GM21528 (cell line): ENCODE results near the gene ADCY10.
A peak's percentile ranks its signal among the peaks of the same experiment; 100 is the strongest.
"Not testable (repeated sequence)": the region's sequence is repeated elsewhere in the genome, so short reads cannot be mapped to it uniquely, and the experiment has no call there.

Experiments used
- ATAC-seq: cut with Tn5 transposase; IDR thresholded peaks from one replicate; pipeline ENCODE4 v1.9.1; 2021; ENCODE audit warnings: mild to moderate bottlenecking, moderate library complexity; ENCODE audit not compliant: unreplicated experiment, low FRiP score

Gene ADCY10

DNA sequence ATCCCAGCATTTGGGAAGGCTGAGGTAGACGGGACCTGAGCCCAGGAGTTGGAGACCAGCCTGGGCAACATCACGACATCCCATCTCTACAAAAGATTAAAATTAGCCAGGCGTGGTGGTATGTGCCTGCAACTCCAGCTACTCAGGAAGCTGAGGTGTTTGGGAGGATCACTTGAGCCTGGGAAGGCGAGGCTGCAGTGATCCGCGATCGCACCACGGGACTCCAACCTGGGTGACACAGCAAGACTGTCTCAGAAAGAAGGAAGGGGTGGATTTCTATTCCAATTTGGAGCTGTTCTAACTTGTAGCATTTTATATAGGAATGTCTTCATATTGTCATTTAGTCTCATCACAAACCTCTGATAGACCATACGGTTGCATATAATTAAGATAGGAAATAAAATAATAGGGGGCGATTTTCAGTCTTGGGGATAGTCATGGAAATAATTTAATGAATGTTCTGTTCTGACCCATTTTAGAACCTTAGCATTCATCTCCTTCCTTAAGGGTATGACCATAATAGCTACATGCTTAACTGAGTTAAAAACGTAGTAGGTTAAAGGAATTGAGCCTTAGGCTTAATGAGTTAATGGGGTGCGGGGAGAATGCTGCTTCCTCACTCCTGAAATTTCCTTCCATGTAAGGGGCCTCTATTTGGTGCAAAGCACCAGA, 93.1 kb downstream of the ADCY10 start:
- no peak for ATAC-seq

DNA sequence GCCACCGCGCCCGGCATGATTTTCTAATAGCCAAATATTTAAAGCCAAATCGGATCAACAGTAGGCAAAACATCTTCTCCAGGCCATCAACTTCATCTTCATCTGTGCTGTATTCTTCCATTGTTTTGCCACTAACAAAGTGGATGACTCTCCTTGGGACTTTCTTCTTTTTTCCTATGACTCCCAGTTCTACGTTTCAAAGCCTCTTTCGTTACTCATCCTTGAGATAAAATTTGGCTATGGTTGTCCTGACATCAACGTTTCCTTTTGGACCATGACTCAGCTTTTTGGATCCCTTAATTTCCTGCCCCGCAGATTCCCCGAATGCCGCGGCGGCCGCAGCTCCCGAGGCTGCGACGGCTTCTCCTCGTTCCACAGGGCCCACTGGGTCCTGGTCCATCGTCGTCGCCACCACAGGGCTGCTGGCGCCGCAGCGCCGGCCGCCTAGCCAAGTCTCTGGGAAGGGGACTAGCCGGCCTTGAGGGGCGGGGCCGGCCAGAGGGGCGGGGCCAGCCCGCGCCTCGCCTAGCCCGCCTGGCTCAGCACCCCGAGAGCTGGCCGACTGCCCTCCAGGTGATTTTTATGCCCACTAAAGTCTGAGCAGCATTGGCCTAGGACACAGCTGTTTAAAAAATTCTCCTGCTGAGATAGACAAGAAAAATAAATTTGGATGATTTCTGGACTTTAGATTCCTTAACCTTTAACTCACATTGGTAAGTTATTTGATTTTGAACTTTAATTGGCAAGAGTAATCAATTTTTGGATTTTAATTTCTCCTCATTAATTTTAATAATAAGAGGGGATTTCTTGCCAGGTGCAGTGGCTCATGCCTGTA, 93.9 kb downstream of the ADCY10 start:
- no peak for ATAC-seq

DNA sequence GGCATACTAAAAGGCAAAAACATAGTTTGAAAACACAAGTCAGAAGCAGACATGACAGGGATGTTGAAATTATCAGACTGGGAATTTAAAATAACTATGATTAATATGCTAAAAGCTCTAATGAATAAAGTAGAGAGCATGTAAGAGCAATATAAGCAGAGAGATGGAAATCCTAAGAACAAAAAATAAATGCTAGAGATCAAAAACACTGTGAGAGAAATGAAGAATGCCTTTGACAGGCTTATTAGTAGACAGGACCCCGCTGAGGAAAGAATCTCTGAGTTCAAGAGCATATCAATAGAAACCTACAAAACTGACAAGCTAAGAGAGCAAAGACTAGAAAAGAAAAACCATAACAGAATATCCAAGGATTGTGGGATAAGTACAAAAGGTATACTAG, 98.3 kb downstream of the ADCY10 start:
- no peak for ATAC-seq

DNA sequence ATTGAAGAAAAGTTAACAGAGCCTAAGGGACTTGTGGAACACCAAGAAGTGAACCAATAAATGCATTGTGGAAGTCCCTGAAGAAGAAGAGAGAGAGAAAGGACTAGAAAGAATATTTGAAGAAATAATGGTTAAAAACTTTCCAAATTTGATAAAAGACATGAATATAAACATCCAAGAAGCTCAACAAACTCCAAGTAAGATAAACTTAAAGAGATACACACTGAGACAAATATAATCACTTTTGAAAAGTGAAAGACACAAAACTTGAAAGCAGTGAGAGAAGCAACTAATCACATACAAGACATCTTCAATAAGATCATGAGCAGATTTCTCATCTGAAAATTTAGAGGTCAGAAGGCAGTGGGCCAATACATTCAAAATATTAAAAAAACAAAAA, 101.0 kb downstream of the ADCY10 start:
- no peak for ATAC-seq

DNA sequence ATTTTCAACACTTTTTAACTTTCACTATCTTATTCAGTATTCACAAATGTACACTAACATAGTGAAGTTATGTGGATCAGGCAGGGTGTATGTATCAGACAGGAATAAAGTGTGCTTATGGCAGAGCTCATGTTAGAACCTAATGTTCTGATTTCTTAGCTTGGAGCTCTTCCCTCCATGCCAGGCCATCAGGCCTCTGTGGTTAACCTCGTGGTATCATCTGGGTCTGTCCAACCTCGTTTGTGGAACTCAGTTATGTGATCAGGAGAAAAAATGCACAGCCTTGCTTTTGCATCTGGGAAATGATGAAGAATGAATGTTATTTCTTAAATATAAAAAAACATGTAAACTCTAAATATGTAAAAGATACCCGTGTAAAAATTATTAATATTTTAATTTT, 105.2 kb downstream of the ADCY10 start:
- no peak for ATAC-seq

DNA sequence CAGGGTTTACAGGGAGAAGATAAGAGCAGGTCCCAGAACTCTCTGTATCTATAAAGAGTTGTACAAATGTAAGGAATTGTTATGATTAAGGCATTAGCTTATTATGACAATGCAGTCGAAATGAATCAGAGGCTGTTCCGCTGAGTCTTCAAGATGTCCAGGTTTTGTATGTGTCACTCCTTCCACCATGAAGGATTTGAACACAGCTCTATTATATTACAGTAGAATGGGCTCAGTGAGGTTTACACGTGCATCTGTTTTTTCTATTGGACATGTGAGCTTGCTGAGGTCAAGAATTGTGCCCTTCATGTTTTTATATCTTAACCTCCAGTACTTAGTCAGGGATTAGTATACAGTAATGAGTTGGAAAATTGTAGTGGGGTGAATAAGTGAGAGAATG, 105.8 kb downstream of the ADCY10 start:
- no peak for ATAC-seq

DNA sequence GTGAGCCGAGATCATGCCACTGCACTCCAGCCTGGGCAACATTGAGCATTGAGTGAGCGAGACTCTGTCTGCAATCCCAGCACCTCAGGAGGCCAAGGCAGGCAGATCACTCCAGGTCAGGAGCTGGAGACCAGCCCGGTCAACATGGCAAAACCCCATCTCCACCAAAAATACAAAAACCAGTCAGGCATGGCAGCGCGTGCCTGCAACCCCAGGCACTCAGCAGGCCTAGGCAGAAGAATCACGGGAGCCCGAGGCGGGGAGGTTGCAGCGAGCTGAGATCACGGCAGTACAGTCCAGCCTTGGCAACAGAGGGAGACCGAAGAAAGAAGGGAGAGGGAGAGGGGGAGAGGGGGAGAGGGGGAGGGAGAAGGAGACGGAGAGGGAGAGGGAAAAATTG, 107.3 kb downstream of the ADCY10 start:
- ATAC-seq = not testable (repeated sequence)

DNA sequence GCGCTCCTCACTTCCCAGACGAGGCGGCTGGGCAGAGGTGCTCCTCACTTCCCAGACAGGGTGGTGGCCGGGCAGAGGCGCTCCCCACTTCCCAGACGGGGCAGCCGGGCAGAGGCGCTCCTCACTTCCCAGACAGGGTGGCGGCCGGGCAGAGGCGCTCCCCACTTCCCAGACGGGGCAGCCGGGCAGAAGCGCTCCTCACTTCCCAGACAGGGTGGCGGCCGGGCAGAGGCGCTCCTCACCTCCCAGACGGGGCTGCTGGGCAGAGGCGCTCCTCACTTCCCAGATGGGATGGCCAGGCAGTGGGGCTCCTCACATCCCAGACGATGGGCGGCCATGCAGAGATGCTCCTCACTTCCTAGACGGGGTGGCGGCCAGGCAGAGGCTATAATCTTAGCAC, 107.7 kb downstream of the ADCY10 start:
- not testable (repeated sequence) for ATAC-seq

DNA sequence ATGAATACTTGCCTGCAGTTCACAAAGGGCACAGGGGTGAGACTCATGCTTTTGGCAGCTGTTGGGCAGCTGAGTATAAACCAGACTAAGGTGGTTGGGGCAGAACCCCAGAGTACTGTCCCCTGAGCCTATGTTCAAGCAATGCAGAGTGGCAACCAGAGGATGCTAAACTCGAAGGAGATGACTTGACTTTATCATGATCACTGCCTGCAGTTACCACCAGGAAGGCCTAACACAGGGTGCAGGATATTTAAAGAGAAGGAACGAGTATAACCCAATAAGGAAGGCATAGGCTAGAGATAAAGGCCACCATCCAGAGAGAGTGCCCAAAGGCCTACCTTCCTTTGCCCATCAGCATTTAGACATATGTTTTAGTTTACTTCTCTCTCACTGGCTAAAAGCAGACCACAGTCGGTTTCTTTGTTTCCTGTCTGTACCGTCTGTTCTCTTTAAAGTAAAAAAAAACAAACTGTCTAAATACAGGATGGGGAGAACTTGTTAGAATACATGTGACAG, 108.8 kb downstream of the ADCY10 start:
- no peak for ATAC-seq

DNA sequence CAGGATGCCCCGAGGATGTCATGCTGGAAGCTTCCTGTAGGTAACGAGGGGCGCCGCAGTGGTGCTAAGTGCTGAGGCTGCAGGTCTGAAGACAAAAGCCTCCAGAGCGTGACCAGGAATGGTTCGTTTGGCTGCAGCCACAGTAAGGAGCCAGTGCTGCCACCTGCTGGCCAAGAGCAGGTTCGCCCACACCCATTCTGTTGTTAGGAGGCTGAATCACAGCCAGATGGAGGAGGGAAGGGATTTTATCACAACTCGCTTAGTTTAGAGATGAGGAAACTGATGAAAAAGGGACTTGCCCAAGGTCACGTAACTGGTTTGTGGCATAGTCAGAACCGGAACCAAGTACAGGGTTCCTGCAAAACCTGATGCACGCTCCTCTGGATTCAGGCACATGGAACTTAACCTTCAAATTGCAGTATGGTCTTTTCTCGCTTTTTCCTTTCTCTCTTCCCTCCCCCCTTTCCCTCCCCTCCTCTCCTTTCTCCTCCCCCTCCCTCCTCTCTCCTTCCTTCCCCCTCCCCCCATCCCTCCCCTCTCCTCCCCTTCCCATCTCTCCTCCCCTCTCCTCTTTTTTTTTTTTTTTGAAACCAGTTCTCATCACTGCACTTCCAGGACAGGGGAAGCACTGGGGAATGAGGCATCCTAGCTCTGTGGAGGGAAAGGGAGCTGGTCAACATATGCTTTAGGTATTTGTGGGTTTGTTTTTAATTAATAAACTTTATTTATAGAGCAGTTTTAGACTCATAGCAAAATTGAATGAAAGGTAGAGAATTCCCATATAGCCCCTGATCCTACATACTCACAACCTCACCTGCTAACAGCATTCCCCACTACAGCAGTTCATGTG, 110.4 kb downstream of the ADCY10 start:
- peak; percentile 86 for ATAC-seq

DNA sequence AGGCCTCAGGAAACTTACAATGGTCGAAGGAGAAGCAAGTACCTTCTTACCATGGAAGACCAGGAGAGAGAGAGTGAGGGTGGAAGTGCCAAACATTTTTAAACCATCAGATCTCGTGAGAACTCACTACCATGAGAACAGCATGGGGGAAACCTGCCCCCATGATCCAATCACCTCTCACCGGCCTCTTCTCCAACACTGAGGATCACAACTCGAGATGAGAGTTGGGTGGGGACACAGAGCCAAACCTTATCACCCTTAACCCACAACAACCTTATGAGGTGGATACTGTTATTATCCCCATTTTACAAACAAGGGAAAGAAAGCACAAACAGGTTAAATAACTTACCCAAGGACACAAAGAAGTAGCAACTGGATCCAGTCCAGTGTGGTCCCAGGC, 111.7 kb downstream of the ADCY10 start:
- ATAC-seq = no peak

DNA sequence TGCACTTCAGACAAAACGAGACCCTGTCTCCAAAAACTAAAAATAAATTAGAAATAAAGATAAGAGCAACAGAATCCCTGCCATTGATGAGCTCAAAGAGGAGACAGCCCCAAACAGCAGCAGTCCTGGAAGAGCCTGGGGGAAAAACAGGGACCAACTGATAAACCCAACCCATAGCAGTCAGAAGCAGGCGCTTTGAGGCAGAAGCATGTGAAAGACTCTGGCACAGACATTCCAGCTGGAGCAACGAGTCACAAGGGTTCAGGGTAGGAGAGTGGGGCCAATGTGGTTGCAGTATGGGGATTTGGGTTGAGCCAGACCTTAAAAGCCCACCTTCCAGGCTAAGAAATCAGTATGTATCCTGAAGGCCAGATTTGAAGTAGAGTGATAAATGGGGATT, 113.7 kb downstream of the ADCY10 start:
- no peak for ATAC-seq

DNA sequence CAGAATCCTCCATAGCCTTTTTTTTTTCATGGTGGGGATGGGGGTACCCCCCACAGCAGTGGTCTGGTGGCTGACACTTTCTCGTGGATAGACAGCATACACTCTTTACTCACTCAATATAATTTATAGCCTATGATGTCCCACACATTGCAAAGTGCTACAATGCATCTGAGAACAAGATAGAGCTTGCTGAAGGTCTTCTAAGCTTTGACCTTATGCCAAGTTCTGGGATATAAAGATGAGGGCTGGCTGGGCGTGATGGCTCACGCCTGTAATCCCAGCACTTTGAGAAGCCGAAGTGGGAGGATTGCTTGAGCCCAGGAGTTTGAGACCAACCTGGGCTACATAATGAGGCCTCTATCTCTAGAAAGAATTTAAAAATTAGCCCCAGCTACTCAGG, 114.2 kb downstream of the ADCY10 start:
- ATAC-seq = no peak

DNA sequence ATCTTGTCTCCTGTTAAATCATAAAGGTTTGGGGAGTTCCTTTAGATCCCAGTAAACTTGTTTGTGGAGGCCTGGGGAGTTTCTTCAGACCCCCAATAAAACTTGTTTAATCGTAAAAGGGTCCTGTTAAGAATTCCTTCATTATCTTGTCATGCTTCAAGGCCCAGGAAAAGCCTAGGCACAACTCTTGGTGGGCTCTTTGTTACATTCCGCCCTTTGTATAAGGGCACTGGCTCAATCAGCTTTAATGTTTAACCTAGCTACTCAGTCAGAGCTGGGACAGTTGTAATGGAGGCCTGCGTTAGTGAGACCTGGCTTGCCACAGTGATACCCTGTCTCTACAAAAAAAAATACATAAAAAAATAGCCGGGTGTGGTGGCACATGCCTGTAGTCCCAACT, 115.0 kb downstream of the ADCY10 start:
- no peak for ATAC-seq

DNA sequence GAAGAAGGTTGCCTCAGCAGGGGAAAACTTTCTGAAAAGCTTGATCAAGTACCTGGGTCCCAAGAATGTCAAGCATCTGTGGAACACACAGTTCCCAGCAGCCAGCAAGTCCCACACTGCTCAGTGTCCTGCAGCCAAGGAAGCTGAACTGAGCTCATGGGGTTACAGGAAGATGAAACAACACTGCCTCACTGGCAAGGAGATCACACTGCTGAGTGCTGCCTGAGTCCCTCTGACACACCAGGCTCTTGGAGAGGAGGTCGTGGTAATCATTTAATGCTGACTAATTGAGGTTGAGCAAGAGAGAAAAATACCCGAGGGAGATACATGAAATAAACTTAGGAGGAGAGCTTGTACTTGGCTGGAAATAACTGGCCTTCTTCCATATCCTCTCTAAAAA, 116.9 kb downstream of the ADCY10 start:
- no peak for ATAC-seq

DNA sequence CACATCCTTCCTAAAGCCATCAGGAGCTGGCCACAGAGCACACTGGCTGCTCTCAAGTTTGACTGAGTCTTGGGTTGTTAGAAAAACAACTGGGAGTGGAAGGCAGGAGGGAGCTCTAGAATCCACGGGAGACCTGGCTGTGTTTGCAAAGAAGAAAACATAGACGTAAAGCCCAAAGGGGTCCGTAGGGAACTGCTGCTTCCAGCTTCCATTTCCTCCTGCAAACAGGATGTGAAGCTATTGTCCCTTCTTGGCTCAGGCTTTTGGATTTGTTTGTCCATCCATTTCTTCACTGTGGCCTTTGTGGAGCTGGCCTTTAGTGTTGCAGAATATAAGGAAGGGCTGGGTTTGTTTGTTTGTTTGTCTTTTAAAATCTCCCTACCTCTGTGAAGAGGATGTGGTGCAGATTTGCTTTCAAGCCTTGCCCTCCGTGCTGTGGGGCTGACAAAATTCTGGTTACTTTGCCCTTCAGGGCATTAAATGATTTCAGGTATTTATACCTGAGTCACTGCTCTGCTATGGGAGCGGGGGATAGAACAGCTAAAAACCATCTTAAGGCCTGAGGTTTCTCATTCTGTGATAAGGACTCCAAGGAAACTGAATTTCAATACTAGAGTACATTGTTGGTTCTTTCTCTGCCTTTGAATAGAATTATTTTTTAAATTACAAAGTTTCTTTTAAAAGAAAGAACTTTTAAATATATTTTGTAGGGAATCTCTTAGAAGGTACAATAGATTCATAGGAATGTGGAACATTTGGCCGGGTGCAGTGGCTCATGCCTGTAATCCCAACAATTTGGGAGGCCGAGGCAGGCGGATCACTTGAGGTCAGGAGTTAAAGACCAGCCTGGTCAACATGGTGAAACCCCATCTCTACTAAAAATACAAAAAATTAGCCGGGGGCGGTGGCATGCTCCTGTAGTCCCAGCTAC, 117.9 kb downstream of the ADCY10 start:
- ATAC-seq = no peak

DNA sequence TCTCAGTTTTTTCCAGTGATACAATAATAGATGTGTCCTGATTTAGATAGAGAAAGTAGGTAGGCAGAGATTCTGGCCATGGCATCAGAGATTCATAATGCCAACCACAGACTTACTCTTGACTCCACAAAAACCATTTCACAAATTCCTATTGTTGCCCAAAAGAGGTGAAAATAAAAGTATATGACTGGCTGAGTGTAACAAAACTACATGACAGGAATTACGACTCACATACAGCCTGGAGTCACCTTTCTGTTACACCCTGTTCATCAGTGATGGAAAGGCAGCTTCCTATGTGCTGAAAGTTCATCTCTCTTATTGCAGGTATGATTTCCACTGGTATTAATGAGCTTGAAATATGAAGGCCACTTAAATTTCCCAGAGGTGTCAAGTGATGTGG, 119.9 kb downstream of the ADCY10 start:
- ATAC-seq = no peak

DNA sequence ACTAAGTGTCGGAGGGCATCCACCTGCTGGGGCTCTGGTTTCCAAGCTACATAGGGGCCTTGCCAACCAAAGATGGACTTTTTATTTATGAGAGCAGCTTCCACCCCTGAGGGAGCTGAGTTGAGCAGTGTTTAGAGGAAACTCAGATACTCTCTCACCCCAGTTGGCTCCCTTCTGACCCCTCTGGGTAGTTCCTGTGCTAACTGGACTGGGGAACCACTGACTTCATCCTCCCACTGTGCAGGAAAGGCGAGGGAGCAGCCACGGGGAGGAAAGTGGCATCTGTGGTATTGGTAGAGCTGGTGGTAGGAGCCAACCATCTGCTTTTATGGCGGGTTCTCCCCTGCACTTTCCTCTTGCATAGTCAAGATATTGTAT, 121.8 kb downstream of the ADCY10 start:
- no peak for ATAC-seq

DNA sequence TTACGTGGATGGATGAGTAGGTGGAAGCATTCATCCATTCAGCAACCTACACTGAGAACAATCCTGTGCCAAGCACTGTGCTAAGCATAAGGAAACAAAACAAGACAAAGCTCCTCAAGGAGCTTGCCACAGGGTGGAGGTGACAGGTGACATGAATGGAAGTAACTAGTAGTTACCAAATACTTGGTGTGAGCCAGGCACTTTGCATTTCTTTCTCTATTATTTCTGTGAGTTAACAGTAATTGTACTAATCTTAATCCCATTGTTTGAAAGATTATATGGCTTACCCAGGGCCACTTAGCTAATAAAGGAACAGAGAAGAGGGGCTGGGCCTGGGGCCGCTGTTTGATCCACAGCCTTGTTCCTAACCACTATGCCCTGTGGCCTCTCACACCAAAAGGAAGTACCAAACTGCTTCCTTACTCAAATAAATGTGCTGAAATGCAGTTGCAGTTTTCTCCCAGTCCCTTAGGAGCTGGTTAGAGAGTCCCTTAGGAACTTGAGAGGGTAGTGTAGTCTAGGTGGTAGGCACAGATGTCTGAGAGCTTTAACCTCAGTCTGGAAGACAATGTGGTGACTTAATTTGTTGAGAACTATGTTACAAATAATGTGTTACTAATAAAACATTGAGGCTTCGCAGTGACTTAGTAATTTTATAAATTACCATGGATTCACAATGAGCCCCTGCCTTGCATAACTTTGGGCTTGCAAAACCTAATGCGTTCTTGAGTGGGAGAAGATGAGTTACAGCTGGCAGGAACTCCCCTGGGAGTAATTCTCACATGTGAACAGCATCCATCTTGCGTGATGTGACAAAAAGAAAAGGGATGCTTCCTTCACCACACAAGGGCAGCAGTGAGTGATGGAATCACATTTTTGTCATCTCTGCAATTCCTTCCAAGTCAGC, 122.4 kb downstream of the ADCY10 start:
- no peak for ATAC-seq
